ENCODE results near the gene SERPINA4.

The SERPINA4 gene

DNA sequence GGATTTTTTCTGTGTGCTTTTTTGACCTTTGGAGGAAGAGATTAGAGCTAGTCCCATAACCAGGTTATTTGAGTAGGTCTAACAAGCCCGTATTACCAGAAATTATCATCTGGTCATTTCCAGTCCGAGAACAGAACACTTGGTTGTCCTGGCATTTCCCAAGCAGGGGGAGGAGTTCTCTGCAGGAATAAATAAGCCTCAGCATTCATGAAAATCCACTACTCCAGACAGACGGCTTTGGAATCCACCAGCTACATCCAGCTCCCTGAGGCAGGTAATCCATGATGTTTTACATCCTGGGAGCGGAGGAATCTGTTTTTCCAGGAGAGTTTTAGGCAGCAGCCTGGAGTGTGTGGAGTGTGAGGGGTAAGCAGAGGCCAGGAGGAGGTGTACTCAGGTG, 50.9 kb downstream of the SERPINA4 start, which contains the start of gene SERPINA3:
Gene SERPINA3 (plus strand): TSS at position 218 of the 400 bp plus-strand sequence. CDS start 2,051 bp downstream, outside the sequence.
- DNase-seq (ENCODE audit: low read depth, low spot score), result no peak
- no peak within 1 kb of the TSS for H3K27ac ChIP-seq

DNA sequence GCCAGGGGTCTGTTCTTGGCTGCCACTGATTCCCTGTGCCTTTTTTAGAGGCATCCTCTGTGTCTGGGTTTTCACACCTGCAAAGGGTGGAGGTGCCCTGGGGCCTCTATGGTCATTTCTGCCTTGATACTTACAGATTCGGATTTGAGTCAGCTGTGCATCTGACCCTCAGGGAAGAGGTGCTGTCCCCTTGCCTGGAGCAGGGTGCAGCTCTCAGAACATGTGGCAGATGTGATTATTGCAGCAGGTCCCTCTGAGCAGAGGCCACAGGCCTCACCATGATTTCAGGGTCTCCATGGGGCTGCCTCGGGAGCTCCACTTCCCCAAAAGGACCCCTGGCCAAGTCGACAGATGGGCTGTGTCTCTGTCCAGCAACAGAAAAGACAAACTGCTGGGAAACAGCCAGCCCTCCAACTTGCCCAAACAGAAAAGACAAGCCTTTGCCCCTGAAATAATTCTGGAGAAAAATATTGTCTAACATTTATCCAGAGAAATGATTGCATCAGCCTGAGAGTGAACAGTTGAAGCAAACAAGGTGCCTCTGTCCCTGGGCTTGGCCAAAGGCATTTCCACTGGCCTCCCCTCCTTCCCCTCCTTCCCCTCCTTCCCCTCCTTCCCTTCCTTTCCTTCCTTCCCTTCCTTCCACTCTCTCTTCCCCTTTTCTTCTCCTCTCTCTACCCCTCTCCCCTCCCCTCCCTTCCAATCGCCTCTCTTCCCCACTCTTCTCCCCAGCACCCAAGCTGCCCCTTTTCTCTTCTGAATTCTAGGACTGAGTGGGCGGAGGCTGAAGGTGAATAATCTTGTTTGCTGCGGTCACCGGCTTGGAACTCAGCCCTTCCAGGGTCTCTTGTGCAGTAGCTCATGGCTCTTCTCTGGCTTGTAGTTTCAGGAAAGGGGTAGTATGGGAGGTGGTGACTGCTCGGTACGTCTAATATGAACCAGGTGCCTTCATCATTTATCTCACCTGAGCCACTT, 51.6 kb downstream of the SERPINA4 start:
- no peak overlapping the region for H3K27ac ChIP-seq
- DNase-seq (ENCODE audit: low read depth, low spot score), result no peak

DNA sequence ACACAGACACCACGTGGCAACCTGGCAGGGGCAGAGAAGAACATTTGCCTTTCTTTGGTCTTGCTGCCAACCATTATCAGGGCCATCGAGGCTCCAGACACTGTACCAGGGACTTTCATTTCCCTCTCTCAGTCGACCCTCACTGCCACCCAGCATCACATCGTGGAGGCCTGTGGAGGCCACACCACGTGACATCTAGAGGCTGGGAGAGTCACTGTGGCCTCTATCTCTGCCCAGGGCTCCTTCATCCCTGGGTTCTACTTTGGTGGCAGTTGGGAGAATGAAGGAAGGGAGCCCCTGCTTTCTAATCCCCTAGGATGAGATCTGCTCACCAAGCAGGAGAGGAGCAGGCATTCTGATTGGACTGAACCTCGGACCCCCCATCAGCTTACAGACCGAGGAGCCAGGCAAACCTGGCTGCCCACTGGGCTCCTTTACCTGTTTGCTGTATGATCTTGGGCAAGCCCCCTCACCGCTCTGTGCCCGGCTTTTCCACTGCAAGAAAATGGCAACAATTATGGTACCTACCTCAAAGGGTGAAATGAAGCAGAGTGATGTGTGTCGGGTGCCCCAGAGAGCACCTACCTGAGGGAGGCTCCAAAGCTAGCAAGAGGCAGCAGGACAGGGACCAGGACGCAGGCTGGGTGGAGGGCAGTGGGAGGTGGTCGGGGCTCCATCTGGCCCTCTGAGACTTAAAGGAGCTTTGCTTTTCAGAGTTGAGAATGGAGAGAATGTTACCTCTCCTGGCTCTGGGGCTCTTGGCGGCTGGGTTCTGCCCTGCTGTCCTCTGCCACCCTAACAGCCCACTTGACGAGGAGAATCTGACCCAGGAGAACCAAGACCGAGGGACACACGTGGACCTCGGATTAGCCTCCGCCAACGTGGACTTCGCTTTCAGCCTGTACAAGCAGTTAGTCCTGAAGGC, 52.7 kb downstream of the SERPINA4 start:
- no peak overlapping the region for H3K27ac ChIP-seq
- no peak for DNase-seq (ENCODE audit: low read depth, low spot score)

DNA sequence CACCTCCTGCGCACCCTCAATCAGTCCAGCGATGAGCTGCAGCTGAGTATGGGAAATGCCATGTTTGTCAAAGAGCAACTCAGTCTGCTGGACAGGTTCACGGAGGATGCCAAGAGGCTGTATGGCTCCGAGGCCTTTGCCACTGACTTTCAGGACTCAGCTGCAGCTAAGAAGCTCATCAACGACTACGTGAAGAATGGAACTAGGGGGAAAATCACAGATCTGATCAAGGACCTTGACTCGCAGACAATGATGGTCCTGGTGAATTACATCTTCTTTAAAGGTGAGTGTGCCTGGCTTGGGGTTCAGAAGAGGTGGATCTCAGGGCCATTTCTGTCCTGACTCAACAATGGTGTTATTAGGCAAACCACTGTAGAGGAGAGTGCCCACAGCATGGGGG, 53.6 kb downstream of the SERPINA4 start:
- H3K27ac ChIP-seq, result no peak overlapping the region
- no peak for DNase-seq (ENCODE audit: low read depth, low spot score)

DNA sequence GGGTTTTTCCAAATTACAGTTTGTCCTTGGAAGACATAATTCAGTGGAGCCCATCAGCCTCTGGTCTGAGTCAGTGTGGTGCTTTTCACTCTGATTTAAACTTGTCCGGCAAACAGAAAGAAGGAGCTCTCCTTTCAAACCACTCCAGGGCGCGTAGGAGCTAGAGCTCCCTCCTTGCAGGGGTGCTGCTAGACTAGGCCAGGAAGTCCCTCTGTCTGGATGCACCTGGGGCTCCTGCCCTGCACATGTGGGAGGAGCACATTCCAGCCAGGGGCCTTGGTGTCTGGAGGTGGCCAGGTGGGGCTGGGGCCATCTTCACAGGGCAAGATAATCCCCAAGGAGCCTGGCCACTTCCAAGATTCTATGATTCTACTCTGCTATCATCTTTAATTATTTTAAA, 54.0 kb downstream of the SERPINA4 start:
- no peak overlapping the region for H3K27ac ChIP-seq
- DNase-seq (ENCODE audit: low read depth, low spot score), result no peak

DNA sequence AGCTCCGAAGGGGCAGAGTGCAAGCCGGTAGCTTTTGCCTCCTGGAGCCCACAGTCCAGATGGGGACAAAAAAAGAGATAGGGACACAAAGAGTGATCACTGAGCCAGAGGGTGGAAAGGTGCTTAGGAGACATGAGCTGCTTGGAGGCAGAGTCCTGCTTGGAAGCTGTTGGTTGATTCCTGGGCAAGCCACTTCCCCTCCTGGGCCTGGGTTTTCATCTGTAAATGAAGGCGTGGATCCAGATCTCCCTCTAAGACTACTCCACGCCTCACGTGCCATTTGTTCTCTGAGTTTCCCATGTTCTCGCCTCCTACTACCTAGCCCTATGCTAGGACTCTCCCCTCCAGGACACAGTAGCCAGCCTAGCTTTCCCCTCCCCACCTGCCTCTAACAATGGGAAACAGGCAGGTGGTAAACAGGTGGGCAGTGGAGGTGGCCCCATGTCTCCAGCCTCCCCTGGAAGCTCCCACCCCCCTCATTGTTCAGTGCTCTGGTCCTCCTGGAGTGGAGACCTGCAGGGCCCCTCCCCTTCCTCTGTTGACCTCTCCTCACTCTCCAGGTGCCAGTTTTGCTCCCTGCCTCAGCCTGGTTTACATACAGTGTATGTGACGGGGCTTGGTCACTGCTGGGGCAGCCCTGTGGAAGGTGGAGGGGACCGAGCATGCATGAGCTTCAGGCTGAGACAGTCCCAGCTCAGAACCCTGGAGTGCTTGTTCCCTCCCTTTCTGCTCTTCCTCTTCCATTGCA, 54.8 kb downstream of the SERPINA4 start:
- DNase-seq (ENCODE audit: low read depth, low spot score), result no peak
- H3K27ac ChIP-seq, result no peak overlapping the region

DNA sequence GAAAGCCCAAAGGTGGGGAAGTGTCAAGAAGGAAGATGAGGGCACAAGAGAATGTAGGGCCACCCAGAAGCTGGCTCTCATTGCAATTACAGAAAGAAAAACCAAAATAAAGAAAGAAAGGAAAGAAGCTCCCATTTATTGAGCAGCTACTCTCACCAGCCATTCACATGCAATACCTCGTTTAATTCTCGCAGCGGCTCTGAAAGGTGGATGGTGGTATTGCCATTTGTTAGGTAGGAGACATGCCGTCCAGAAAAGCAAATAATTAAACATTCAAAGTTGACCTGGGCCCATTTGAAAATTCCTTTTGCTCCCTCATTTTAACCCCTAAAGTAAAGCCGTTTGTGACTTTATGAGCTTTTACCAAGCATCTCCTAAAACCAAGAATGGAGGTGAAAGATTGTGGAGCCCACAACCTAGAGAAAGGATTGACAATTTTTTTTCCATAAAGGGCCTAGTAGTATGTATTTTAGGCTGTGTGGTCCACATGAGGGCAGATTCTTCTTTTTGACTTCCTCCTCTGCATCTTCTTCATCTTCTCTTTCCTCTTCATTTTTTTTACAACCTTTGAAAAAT, 56.2 kb downstream of the SERPINA4 start:
- no peak for DNase-seq (ENCODE audit: low read depth, low spot score)
- no peak overlapping the region for H3K27ac ChIP-seq

DNA sequence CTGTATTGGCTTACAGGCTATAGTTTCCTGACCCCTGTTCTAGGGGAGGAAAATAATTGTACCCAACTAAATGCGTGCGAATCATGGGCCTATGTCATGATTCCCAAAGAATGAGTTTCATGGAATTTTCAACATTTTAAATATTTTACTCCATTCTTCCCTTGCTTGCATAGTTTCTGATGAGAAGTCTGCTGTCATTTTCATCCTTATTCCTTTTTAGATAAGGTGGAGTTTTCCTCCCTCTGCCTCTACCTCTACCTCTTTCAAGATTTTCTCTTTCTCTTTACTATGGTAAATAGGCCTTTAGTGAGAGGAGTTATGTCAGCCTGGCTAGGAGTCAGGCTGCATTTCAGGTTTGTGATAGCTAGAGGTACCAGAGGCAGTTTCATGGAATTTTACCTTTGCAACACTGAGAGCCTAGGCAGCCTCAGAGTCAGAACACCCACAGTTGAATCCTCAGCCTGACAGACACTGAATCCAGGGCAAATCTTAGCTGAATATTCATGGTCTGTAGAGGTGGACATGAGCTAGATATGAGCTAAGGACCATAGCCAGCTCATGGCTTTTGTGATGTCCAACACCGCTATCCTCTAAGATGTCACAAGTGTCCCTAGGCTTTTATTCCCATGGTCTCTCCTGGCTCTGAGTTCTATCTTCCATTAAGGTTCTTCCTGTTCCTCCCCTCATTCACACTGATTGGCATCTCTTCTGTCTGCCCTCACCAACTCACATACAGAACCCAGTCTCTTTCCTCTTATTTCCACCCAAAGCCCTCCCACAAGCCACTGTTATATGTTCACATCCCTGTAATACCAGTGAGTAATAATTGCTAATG, 57.0 kb downstream of the SERPINA4 start:
- DNase-seq (ENCODE audit: low read depth, low spot score), result no peak
- H3K27ac ChIP-seq, result no peak overlapping the region

DNA sequence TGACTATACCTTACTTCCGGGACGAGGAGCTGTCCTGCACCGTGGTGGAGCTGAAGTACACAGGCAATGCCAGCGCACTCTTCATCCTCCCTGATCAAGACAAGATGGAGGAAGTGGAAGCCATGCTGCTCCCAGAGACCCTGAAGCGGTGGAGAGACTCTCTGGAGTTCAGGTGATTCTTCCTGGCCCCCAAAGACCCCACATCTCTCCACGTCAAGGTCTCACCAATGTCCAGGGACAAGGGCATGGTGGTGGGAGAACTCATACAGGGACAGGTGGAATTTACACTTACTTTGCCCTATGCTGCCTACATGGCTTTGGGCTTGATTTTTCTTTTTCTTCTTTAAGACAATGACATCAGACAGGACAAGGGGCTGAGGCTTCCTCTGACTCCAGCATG, 58.1 kb downstream of the SERPINA4 start:
- no peak for DNase-seq (ENCODE audit: low read depth, low spot score)

More for the DNA sequence above, 58.1 kb downstream of the SERPINA4 start:
- no peak overlapping the region for H3K27ac ChIP-seq

All from epithelial cell of prostate (primary cell).